Colon (tissue), 2 donors: ENCODE results near the gene SH3PXD2B.
"Not testable (repeated sequence)": the region's sequence is repeated elsewhere in the genome, so short reads cannot be mapped to it uniquely, and the experiment has no call there.

ENCODE experiments used
- FAIRE-seq: peaks from 2 replicates; lab custom pipeline; 2012; peaks lifted over from hg19 to GRCh38; lab: Jason Lieb, UNC
- donor health status: control.
- donor health status: control.

The SH3PXD2B gene

GRCh38 chr5:172336676-172337285 lies 117.5 kb downstream of the SH3PXD2B start:
- no peak for FAIRE-seq

GRCh38 chr5:172336264-172336663 lies 118.1 kb downstream of the SH3PXD2B start:
- FAIRE-seq = no peak

- FAIRE-seq = no peak
These were observed 118.6 kb downstream of the SH3PXD2B start for GRCh38 chr5:172335721-172336120.

GRCh38 chr5:172334641-172335040 lies 119.7 kb downstream of the SH3PXD2B start:
- no peak for FAIRE-seq

- no peak for FAIRE-seq
These were observed 120.1 kb downstream of the SH3PXD2B start for GRCh38 chr5:172334196-172334595.

- not testable (repeated sequence) for FAIRE-seq
These were observed 127.4 kb downstream of the SH3PXD2B start for GRCh38 chr5:172326901-172327300.

- no peak for FAIRE-seq
These were observed 128.9 kb downstream of the SH3PXD2B start for GRCh38 chr5:172325452-172325851.

- no peak for FAIRE-seq
These were observed 132.0 kb downstream of the SH3PXD2B start for GRCh38 chr5:172322028-172322965.

- FAIRE-seq = no peak
These were observed 132.7 kb downstream of the SH3PXD2B start for GRCh38 chr5:172321593-172321992.

- no peak for FAIRE-seq
These were observed 134.4 kb downstream of the SH3PXD2B start for GRCh38 chr5:172319708-172320441.

GRCh38 chr5:172315587-172316493 lies 138.5 kb downstream of the SH3PXD2B start:
- FAIRE-seq = no peak

GRCh38 chr5:172313915-172314314 lies 140.4 kb downstream of the SH3PXD2B start:
- no peak for FAIRE-seq

GRCh38 chr5:172312286-172312685 lies 142.0 kb downstream of the SH3PXD2B start:
- FAIRE-seq = no peak

GRCh38 chr5:172311605-172312004 lies 142.7 kb downstream of the SH3PXD2B start:
- FAIRE-seq = no peak

- FAIRE-seq = no peak
These were observed 143.3 kb downstream of the SH3PXD2B start for GRCh38 chr5:172311026-172311425.

- no peak for FAIRE-seq
These were observed 148.9 kb downstream of the SH3PXD2B start for GRCh38 chr5:172305380-172305779.

- no peak for FAIRE-seq
These were observed 150.6 kb downstream of the SH3PXD2B start for GRCh38 chr5:172303572-172304335.

- no peak for FAIRE-seq
These were observed 151.2 kb downstream of the SH3PXD2B start for GRCh38 chr5:172303162-172303561.

GRCh38 chr5:172302047-172302710 lies 152.1 kb downstream of the SH3PXD2B start:
- FAIRE-seq = no peak

GRCh38 chr5:172299916-172300439 lies 154.3 kb downstream of the SH3PXD2B start:
- FAIRE-seq = no peak
